HUES6 (cell line): ENCODE results near the gene CEP131.

Experiments
- H3K27ac ChIP-seq: 2 replicates; pipeline ENCODE4 v1.7.0; 2013; ENCODE audit warnings: low read depth, mild to moderate bottlenecking, low read length, inconsistent platforms
- H3K27me3 ChIP-seq: 2 replicates; pipeline ENCODE4 v1.6.1; 2013; ENCODE audit warnings: low read length; ENCODE audit not compliant: control insufficient read depth, insufficient read depth
- H3K36me3 ChIP-seq: 2 replicates; pipeline ENCODE4 v1.6.1; 2013; ENCODE audit warnings: low read length; ENCODE audit not compliant: control insufficient read depth, insufficient read depth
- H3K4me1 ChIP-seq: 2 replicates; pipeline ENCODE4 v1.6.1; 2013; ENCODE audit warnings: low read length; ENCODE audit not compliant: control insufficient read depth, insufficient read depth
- H3K4me3 ChIP-seq: 2 replicates; pipeline ENCODE4 v1.5.1; 2013; ENCODE audit warnings: low read depth, low read length
- H3K9ac ChIP-seq: one replicate; pipeline ENCODE4 v1.6.1; 2013; ENCODE audit warnings: mild to moderate bottlenecking, low read length
- H3K9me3 ChIP-seq: 2 replicates; pipeline ENCODE4 v1.6.1; 2013; ENCODE audit warnings: low read depth, low read length; ENCODE audit not compliant: control insufficient read depth, insufficient read depth

The CEP131 gene

DNA sequence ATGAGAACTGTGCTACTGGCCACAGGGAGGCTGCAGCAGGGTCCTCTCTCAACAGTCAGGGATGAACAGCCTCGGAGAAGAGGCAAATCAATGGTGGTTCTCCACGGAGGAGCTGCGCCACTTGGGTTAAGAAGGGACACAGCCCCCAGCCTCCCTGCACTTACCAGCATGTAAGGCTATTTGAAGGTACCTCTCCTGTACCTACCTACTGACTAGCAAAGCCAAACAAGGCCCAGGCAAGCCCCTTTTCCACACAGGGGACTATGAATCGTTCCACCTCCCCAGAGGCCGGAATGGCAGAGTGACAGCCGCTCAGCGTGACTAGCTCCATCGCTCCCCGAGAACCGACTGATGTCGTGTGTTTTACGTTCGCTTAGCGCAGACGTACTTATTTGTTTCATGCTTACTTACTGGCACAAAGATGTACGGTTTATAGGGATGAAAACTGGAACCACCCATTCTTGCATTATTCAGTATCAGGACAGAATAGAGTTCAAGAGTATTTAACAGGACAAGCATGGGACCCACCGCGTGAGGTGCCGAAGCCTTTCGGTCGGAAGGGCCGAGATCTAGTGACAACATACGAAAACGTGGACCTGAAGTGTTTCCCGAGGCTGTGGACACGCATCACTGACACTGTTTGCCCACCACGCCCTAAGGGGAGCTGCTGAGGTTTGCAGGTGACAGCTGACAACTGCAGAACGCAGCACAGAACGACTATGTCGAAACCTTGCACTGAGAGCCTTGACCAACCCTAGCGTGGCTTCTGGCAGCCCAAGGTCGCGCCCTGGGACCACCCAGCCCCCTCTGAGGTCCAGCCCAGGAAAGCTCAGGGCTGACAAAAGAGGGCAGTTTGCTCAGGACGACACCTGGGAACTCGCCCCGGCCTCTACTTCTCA, 15.1 kb upstream of the CEP131 start:
- no peaks in the 10 kb centered on the region for H3K9me3 ChIP-seq
- no peak overlapping the region for H3K27ac ChIP-seq
- H3K4me1 ChIP-seq: peaks cover 19% of the 10 kb centered on the region
- H3K36me3 ChIP-seq: peaks cover 15% of the 10 kb centered on the region
- no peaks in the 10 kb centered on the region for H3K27me3 ChIP-seq
- peak overlapping the region; percentile 72 for H3K9ac ChIP-seq
- peak overlapping the region; percentile 85 for H3K4me3 ChIP-seq

DNA sequence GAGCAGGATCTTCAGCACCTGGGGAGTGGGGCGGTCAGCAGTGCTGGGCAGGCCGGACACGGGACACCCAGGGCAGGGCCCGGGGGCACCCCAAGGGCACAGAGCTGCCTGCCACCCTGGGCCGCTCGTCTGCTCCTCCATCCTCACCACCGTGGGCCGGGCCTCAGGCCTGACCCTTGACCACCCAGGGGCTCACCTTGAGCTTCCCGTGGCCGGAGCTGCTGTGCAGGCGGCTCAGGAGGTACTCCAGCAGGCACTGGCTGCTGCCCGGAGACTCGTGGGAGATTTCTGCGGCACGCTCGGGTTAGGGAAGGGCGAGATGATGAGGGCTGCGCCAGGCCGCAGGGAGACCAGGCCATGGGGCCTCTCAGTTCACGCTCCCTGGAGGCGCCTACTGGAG, 14.0 kb upstream of the CEP131 start:
- H3K9me3 ChIP-seq: no peaks in the 10 kb centered on the region
- no peak overlapping the region for H3K4me3 ChIP-seq
- H3K27me3 ChIP-seq: no peaks in the 10 kb centered on the region
- H3K36me3 ChIP-seq: peaks cover 21% of the 10 kb centered on the region
- H3K4me1 ChIP-seq: peaks cover 15% of the 10 kb centered on the region
- H3K9ac ChIP-seq: no peak overlapping the region
- no peak overlapping the region for H3K27ac ChIP-seq

DNA sequence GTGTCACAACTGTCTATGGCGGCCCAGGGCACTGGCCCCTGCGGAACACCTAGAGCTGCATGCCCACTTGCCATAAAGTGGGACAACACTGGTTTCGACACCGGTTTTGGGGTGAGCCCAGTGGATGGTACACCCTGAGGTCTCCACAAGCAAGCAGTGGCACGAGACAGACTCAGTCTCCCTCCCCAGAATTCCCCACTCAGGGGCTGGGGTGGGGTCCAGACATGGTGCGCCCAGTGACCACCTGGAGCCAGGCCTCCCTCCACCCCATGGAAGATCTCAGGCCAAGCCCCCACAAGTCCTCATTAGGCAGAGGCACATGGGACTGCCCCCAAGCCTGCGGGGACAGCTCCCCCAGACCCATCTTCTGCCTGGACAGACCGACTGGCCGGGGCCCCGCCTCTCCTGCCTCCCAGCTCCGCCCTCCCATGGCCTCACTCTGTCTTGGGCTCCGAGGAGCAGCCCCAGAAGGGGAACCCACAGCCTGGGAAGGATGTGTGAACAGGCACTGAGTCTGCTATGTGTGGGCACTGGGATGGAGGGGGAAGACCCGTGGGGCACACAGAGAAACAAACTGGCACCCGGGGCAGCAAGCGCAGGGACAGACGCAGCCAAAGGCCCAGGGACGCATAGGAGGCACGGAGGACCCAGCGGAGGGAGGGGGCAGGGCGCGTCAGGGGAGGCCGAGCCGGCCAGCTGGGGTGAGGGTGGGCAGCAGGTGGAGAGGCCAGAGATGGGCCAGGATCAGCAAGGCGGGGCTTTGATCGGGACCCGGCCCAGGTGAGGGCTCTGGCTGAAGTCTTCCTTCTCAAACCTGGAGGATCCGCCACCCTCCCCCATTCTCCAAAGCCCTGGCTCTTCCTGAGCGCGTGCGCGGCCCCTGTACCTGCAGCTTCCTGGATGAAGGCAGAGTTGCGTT, 13.3 kb upstream of the CEP131 start:
- Histone ChIP-seq H3K4me1 (peaks cover 11% of the 10 kb centered on the region; the same call in 1 of the 2 replicates), H3K27me3 (no peaks in the 10 kb centered on the region), H3K27ac (no peak overlapping the region), H3K36me3 (peaks cover 23% of the 10 kb centered on the region), H3K9ac (no peak overlapping the region), H3K9me3 (no peaks in the 10 kb centered on the region), H3K4me3 (no peak overlapping the region)

DNA sequence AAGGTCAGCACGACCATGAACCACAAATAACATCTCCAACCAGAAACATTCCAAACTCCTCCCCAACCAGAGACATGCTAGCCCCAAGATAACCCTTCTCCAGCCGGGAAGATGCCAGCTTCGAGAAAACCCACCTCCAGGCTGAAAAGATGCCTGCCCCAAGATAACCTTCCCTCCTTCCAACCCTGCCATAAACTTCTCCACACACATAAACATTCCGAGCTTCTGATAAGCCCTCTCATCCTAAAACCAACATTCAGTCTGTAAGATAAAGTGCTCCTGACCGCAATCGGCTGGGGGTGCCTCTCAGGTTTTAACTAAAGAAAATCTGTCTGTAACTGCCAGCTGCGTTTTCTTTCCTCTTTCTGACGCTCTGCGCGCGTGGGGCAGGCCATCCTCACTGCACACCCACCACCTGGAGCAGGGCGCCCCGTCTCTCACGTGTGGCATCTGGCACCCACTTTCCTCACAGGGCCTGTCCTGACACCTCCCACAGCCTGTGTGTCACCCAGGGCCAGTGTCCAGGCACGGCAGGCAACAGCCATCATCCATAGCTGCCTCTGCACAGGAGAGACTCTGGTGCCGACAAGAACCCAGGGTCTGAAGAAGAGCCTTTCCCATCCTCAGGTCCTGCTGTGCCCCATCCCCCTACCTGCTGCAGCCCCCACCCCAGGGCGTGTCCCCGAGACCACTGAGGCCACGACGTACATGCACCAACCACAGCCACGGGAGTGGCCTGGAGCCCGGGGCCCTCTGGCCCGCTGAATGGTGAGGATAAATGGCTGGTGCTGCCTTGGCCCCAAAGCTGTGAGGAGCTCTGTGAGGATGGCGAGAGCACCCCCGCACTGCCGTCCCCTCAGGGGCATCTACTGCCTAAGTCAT, 12.4 kb upstream of the CEP131 start:
- peaks cover 10% of the 10 kb centered on the region; the same call in 1 of the 2 replicates for H3K4me1 ChIP-seq
- H3K9ac ChIP-seq: no peak overlapping the region
- no peaks in the 10 kb centered on the region for H3K9me3 ChIP-seq
- no peak overlapping the region for H3K27ac ChIP-seq
- H3K27me3 ChIP-seq: no peaks in the 10 kb centered on the region
- H3K4me3 ChIP-seq: no peak overlapping the region
- peaks cover 25% of the 10 kb centered on the region for H3K36me3 ChIP-seq

DNA sequence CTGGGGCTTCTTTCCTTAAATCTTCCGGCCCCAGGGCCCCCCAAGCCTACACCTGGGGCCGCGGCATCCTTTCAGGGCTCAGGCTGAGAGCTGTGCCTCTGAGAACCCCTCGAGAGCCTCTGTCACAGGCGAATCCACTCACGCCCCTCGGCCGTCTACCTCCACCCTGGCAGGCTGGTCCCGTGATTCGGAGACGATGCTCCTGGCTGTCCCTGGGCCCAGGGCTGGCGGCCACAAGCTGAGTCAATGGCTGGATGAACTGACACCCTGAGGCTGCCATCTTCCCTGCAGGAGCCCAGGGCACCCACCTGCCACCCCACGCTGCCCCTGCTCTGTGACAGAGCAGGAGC, 11.7 kb upstream of the CEP131 start:
- H3K36me3 ChIP-seq: peaks cover 32% of the 10 kb centered on the region
- H3K9ac ChIP-seq: no peak overlapping the region
- no peak overlapping the region for H3K4me3 ChIP-seq
- no peaks in the 10 kb centered on the region for H3K27me3 ChIP-seq
- H3K27ac ChIP-seq: no peak overlapping the region
- H3K4me1 ChIP-seq: peaks cover 5% of the 10 kb centered on the region; the same call in 1 of the 2 replicates
- H3K9me3 ChIP-seq: no peaks in the 10 kb centered on the region

DNA sequence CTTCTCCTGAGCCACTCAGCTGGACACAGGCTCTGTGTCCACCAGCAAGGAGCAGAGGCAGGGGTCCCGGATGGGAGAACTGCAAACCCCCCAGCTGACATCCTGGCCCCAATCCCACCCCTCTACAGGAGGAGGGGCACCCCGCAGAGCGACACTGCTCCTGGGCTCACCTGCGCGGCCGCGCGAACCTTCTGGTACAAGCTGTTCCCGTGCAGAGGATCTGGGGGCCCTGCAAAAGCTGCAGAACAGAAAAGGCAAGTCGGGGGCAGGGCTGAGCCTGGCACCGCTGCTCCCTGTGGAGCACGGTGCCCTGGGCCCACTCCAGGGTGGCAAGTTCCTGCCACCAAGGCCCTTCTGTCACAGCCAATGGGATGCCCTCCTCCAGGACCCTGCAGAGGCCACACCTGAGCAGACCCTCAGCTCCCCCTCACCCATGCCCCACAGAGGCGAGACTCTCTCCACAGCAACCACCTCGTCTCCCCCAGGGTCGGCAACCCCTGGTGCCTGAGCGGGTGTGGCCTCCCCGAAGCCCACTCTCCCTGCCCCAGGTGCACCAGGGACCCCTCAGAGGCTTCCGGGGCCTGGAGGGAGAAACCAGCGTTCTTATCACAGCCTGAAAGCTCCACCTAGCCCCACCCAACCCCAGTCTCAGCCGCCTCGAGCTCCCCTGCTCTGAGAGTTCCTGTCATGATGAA, 11.2 kb upstream of the CEP131 start:
- no peak overlapping the region for H3K27ac ChIP-seq
- H3K9ac ChIP-seq: no peak overlapping the region
- H3K4me1 ChIP-seq: peaks cover 5% of the 10 kb centered on the region; the same call in 1 of the 2 replicates
- peaks cover 34% of the 10 kb centered on the region for H3K36me3 ChIP-seq
- no peak overlapping the region for H3K4me3 ChIP-seq
- H3K27me3 ChIP-seq: no peaks in the 10 kb centered on the region
- H3K9me3 ChIP-seq: no peaks in the 10 kb centered on the region

DNA sequence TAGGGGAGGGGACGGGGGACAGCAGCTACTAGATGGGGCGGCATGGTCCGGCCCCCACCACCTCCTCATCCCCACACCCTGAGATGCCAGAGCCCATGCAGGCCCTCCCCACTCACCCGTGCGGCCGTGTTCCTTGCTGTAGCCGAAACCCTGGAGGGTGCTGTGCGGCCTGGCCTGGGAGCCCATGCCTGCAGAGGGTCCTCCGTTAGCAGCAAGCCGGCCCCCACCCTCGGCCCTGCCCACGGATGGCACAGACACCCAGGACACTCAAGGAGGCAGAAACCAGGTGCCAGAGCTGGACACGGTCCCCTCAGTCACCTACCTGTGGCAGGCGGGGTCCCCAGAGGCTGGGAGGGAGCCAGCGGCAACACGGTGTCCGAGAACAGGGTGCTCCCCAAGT, 10.6 kb upstream of the CEP131 start:
- Histone ChIP-seq H3K9me3 (no peaks in the 10 kb centered on the region), H3K4me1 (peaks cover 5% of the 10 kb centered on the region; the same call in 1 of the 2 replicates), H3K4me3 (no peak overlapping the region), H3K36me3 (peaks cover 34% of the 10 kb centered on the region), H3K27ac (no peak overlapping the region), H3K9ac (no peak overlapping the region), H3K27me3 (no peaks in the 10 kb centered on the region)

DNA sequence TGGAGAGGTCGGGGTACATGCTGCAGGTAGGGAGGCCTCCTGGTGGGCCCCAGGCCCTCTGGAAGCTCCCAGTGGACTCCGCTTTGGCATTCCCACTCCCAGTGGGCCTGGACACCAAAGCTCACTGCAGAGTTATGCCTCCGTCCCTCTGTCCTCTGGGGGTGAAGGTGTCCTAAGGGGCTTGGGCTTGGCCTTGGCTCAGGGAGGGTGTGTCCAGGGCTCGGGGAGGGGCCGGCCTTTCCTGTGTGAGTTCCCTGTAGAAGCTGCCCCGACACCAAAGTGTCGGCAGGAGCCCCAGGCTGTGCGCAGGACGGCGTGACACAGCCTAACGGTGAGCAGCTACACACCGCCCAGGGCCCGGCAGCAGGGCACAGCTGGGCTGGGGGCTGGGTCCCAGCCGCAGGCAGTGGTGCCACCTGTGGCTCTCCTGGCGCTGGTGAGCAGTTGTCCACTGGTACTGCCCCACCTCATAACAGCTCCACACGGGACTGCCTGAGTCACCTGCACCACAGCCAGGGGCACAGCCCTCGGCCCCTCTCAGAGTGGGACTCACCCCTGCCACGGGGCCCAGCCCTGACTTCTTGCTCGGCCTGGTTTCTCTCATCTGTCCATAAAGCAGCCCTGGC, 10.0 kb upstream of the CEP131 start:
- no peaks in the 10 kb centered on the region for H3K4me1 ChIP-seq
- no peaks in the 10 kb centered on the region for H3K9me3 ChIP-seq
- no peak overlapping the region for H3K4me3 ChIP-seq
- no peak overlapping the region for H3K9ac ChIP-seq
- H3K27ac ChIP-seq: no peak overlapping the region
- H3K27me3 ChIP-seq: no peaks in the 10 kb centered on the region
- peaks cover 34% of the 10 kb centered on the region for H3K36me3 ChIP-seq

DNA sequence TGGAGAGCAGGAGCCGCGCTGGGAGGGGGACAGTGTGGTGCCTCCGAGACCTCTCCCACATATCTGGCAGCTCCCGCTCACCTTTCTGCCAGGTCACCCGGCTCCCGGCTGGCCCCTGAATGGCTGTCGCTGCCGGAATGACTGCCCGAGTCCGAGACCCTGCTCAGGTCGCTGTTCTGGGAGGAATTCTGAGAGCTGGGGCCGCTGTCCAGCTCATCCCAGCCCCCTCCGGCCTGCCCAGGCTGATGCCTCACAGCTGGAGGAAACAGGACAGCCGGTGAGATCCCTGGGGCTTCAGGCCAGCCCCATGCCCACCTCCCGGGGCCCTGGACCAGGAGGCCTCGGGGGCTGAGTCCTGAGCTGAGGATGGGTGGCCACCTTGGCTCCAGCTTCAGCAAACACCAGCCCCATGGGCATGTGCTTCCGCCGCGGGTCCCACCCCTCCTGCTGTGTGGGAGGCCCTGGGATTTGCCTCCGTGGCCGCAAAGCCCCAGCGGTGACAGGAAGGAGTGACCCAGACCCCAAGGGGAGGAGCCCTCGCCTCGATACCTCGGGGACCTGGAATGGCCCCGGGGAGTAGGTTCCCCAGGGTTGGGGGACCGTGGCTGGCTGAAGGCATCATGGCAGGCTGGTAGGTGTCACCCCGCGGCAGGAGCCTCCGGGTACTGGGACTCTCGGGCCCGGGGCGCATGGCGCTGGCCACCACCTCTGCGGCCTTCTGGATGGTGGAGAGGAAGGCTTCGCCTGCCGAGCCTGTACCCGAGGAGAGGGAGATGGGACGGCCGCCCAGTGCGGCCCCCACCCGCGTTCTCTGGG, 9.2 kb upstream of the CEP131 start:
- Histone ChIP-seq H3K36me3 (peaks cover 34% of the 10 kb centered on the region), H3K27me3 (no peaks in the 10 kb centered on the region), H3K4me3 (no peak overlapping the region), H3K27ac (no peak overlapping the region), H3K9me3 (peaks cover under 1% of the 10 kb centered on the region; the same call in 1 of the 2 replicates), H3K9ac (no peak overlapping the region), H3K4me1 (no peaks in the 10 kb centered on the region)
